Esophagus squamous epithelium (tissue), 5 donors: ENCODE measurements around the gene ARHGAP26. TPM values are rescaled to one million over a fixed set of nuclear protein-coding genes. Genes with fewer than 3 reads are reported as not detected.

Experiments used
- DNase-seq: peaks from one replicate; lab custom pipeline; 2025; lab: John Stamatoyannopoulos, UW
- H3K27ac ChIP-seq, 4 donors: fragments of 200-600 bp; sonication (generic); one replicate each; pipeline ENCODE4 v1.5.1; 2016 to 2019; ENCODE audit warnings: mild to moderate bottlenecking in 1 of 4
- H3K27me3 ChIP-seq, 4 donors: fragments of 200-600 bp; sonication (generic); 1 replicate in 3 of 4; 2 replicates in 1 of 4; pipeline versions ENCODE4 v1.5.1 to v1.6.0; 2017 to 2021; ENCODE audit warnings: antibody characterized with exemption in 1 of 4
- H3K36me3 ChIP-seq, 3 donors: fragments of 200-600 bp; sonication (generic); one replicate each; pipeline ENCODE4 v1.5.1; 2016 to 2019
- H3K4me1 ChIP-seq, 3 donors: fragments of 200-600 bp; sonication (generic); one replicate each; pipeline ENCODE4 v1.5.1; 2017 to 2019
- H3K4me3 ChIP-seq, 4 donors: fragments of 200-600 bp; sonication (generic); 1 replicate in 3 of 4; 2 replicates in 1 of 4; pipeline ENCODE4 v1.5.1; 2016 to 2019; ENCODE audit warnings: mild to moderate bottlenecking in 2 of 4, moderate library complexity in 1 of 4
- H3K9me3 ChIP-seq, 3 donors: fragments of 200-600 bp; sonication (generic); one replicate each; pipeline ENCODE4 v1.5.1; 2016 to 2019
- POLR2A ChIP-seq, 4 donors: fragments of 450-650 bp; IDR thresholded peaks; one replicate each; pipeline ENCODE4 v1.6.1; 2017; ENCODE audit warnings: antibody characterized with exemption in 4 of 4, mild to moderate bottlenecking in 4 of 4, moderate library complexity in 3 of 4
- WGBS, 2 donors: methylation state at CpG; one replicate each; pipeline ENCODE4 v1.1.5; 2018; 5-methylcytosine and 5-hydroxymethylcytosine counted together
- intact Hi-C: fragments of 100-400 bp; cut with DNase I; formaldehyde crosslinking; loops from one replicate; pipeline ENCODE4 v1.15.0; 2022
- total RNA-seq, 4 donors: library from RNA; depleted of rRNA; stranded (reverse); fragments of >200 nt; gene quantifications; one replicate each; pipeline ENCODE4 v1.1.0, GENCODE V29; 2016
- TF ChIP-seq, protein P1 (sequence below), 6 experiments: fragments of 450-650 bp in 4 of 6; fragments of 200-600 bp in 2 of 6; sonication (generic) in 2 of 6; IDR thresholded peaks; one replicate each; pipeline ENCODE4 v1.5.1; 2016 to 2019; ENCODE audit warnings: antibody characterized with exemption in 6 of 6, mild to moderate bottlenecking in 4 of 6, moderate library complexity in 4 of 6
- donor health status: DM: yes; HTN: yes; CAD: no.

The ARHGAP26 gene
- total RNA-seq, 4 donors from 2014 or later: 4.4 to 18.7 (median 15.4) TPM

GRCh38 chr5:143188692-143189091 lies 418.5 kb downstream of the ARHGAP26 start:
- H3K4me3 ChIP-seq: no peak overlapping the region
- H3K27ac ChIP-seq: no peak overlapping the region
- WGBS, 2 donors: 75 to 81% methylated on average over 3 of the region's 3 CpGs
- no peaks in the 10 kb centered on the region for H3K36me3 ChIP-seq
- intact Hi-C loops: no loop called here
- TF ChIP-seq POLR2A (IDR thresholded peaks at IDR 0.05): no peak
- TF ChIP-seq, protein P1, sequence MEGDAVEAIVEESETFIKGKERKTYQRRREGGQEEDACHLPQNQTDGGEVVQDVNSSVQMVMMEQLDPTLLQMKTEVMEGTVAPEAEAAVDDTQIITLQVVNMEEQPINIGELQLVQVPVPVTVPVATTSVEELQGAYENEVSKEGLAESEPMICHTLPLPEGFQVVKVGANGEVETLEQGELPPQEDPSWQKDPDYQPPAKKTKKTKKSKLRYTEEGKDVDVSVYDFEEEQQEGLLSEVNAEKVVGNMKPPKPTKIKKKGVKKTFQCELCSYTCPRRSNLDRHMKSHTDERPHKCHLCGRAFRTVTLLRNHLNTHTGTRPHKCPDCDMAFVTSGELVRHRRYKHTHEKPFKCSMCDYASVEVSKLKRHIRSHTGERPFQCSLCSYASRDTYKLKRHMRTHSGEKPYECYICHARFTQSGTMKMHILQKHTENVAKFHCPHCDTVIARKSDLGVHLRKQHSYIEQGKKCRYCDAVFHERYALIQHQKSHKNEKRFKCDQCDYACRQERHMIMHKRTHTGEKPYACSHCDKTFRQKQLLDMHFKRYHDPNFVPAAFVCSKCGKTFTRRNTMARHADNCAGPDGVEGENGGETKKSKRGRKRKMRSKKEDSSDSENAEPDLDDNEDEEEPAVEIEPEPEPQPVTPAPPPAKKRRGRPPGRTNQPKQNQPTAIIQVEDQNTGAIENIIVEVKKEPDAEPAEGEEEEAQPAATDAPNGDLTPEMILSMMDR (IDR thresholded peaks at IDR 0.05): no peak
- H3K4me1 ChIP-seq: peaks cover 0 to 24% (median 14%) of the 10 kb centered on the region in 3 donors
- peaks cover 0 to 13% (median 0%) of the 10 kb centered on the region in 3 donors for H3K9me3 ChIP-seq
- no peaks in the 10 kb centered on the region for H3K27me3 ChIP-seq
- DNase-seq: no peak

GRCh38 chr5:143190260-143190810 lies 420.2 kb downstream of the ARHGAP26 start:
- peaks cover 0 to 24% (median 15%) of the 10 kb centered on the region in 3 donors for H3K4me1 ChIP-seq
- H3K9me3 ChIP-seq: peaks cover 0 to 13% (median 0%) of the 10 kb centered on the region in 3 donors
- TF ChIP-seq, protein P1 (IDR thresholded peaks at IDR 0.05): no peak
- TF ChIP-seq POLR2A (IDR thresholded peaks at IDR 0.05): no peak
- DNase-seq: no peak
- H3K4me3 ChIP-seq: no peak overlapping the region
- H3K36me3 ChIP-seq: no peaks in the 10 kb centered on the region
- no peaks in the 10 kb centered on the region for H3K27me3 ChIP-seq
- no peak overlapping the region for H3K27ac ChIP-seq
- WGBS, 2 donors: 91 to 100% methylated on average over 3 of the region's 3 CpGs
- intact Hi-C loops: no loop called here

GRCh38 chr5:143191720-143192119 lies 421.5 kb downstream of the ARHGAP26 start:
- Histone ChIP-seq H3K27ac (no peak overlapping the region), H3K9me3 (peaks cover 0 to 13% (median 0%) of the 10 kb centered on the region in 3 donors), H3K27me3 (no peaks in the 10 kb centered on the region), H3K36me3 (no peaks in the 10 kb centered on the region), H3K4me3 (no peak overlapping the region), H3K4me1 (peaks cover 0 to 24% (median 9%) of the 10 kb centered on the region in 3 donors)
- no peak for TF ChIP-seq POLR2A (IDR thresholded peaks at IDR 0.05)
- TF ChIP-seq, protein P1 (IDR thresholded peaks at IDR 0.05): no peak
- 94 to 95% methylated on average over 4 of the region's 4 CpGs for WGBS, 2 donors
- no peak for DNase-seq
- intact Hi-C loops: no loop called here

GRCh38 chr5:143192191-143192900 lies 422.2 kb downstream of the ARHGAP26 start:
- Histone ChIP-seq H3K9me3 (peaks cover 0 to 13% (median 0%) of the 10 kb centered on the region in 3 donors), H3K36me3 (no peaks in the 10 kb centered on the region), H3K4me1 (peaks cover 0 to 18% (median 6%) of the 10 kb centered on the region in 3 donors), H3K4me3 (no peak overlapping the region), H3K27me3 (no peaks in the 10 kb centered on the region), H3K27ac (no peak overlapping the region)
- DNase-seq: no peak
- intact Hi-C loops: no loop called here
- TF ChIP-seq, protein P1 (IDR thresholded peaks at IDR 0.05): no peak
- no peak for TF ChIP-seq POLR2A (IDR thresholded peaks at IDR 0.05)
- 91 to 93% methylated on average over 4 of the region's 4 CpGs for WGBS, 2 donors

DNA sequence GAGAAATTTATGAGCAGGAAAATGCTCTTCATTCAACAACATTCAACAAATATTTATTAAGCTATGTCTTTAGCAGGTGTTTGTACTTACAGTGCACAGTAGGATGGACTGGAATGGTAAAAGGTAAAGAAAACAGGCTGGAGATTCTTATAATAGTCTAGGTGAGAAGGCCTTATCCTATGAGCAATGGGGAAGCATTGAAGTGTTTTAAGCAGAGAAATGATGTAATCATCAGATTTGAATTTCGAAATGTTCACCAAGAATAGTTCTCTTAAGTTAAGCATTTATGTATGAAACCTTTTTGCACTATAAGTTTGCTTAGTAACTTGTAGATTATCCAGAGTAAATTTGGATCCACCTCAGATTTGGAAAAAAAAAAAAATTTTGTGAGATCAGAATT lies 424.0 kb downstream of the ARHGAP26 start:
- 84 to 87% methylated on average over 1 of the region's 1 CpG for WGBS, 2 donors
- Histone ChIP-seq H3K4me3 (no peak overlapping the region), H3K27me3 (no peaks in the 10 kb centered on the region), H3K36me3 (no peaks in the 10 kb centered on the region), H3K9me3 (peaks cover 0 to 13% (median 4%) of the 10 kb centered on the region in 3 donors), H3K4me1 (peaks cover 0 to 13% (median 5%) of the 10 kb centered on the region in 3 donors), H3K27ac (no peak overlapping the region)
- TF ChIP-seq, protein P1 (IDR thresholded peaks at IDR 0.05): no peak
- TF ChIP-seq POLR2A (IDR thresholded peaks at IDR 0.05): no peak
- intact Hi-C loops: no loop called here
- DNase-seq: no peak
